ENCODE measurements around the gene MXD3. TPM values are rescaled to one million over a fixed set of nuclear protein-coding genes. Genes with fewer than 3 reads are reported as not detected.

Gene MXD3
- polyA plus RNA-seq, 3 donors = 21.5 to 61.9 (median 25.5) TPM

DNA sequence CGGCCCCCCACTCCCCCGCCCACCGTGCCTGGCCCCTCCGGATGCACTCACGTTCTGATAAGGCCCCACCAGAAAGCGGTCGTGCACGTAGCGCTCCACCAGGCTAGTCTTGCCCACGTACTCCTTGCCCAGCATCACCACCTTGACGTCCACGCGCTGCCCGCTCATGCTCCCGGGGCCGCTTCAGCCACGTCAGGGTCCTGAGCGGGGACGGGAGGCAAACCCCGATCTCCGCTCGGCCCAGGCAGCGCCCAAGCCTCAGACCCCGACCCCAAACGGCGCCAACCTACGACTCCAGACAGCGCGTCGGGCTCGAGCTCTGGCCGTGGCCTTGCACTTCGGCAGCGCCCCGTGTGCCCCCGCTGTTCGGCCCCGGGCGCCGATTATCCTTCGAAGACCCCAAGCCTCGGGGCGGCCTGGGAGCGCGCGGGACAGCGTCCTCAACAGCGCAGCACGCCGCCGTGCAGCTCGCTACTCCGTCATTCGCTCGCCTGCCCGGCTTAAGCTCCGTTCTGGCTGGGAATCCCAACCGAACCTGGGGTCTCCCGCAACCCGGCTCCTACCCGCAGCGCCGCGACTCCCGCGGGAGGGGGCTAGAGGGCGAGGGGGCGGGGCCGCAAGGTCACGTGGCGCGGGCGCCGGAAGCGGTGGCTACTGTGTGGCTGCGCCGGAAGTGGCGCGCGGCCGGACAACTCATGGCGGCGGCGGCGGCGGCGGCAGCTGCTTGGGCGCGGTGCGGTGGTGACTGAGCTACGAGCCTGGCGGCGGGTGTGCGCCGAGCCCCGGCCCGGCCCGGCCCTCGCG, 8.4 kb downstream of the MXD3 start, which contains the start of the genes PRELID1 and RAB24:
TSS of gene PRELID1 (plus strand) at position 679 of the 804 bp plus-strand sequence. CDS start 187 bp downstream, outside the sequence.
TSS of gene RAB24 (minus strand) at position 599 of the 804 bp plus-strand sequence. CDS start at position 168, 431 bp downstream.
- H3K9me3 Mint-ChIP-seq = peaks cover 0 to 3% (median 0%) of the 10 kb centered on the region in 7 donors
- peaks cover 48% of the 10 kb centered on the region for H4K20me1 ChIP-seq (ENCODE audit: insufficient read depth, low read length)
- H3K4me2 ChIP-seq (replicated peaks; ENCODE audit: extremely low read depth, low read length, poor library complexity, severe bottlenecking) = peak within 1 kb of the TSS; percentile 88
- no peaks in the 10 kb centered on the region for H3K27me3 ChIP-seq (ENCODE audit: control insufficient read depth in 2 of 2, insufficient read depth in 2 of 2, low read length in 2 of 2)
- peak; percentile 84 to 92 (median 92) for DNase-seq
- peaks cover 81% of the 10 kb centered on the region for H3K4me1 Mint-ChIP-seq
- intact Hi-C loops (cut with micrococcal nuclease) = loop anchor here (5.0 to 10.0 kb wide), 4 partner anchors 166 to 849 kb away; partner anchors contain the start of genes NHP2 (in 1 of the 2), RNF44 (in 1 of the 2) and TMED9 (in 1 of the 2)
- peak within 1 kb of the TSS; percentile 93 to 96 for H3K4me3 Mint-ChIP-seq
- peaks cover 83 to 94% of the 10 kb centered on the region in 2 donors for H3K4me1 ChIP-seq (ENCODE audit: control insufficient read depth in 1 of 2, insufficient read depth in 2 of 2, low read length in 2 of 2)
- peak within 1 kb of the TSS; percentile 84 for H2AFZ ChIP-seq (ENCODE audit: insufficient read depth, low read depth, low read length, poor library complexity, severe bottlenecking)
- TF ChIP-seq, protein P1, sequence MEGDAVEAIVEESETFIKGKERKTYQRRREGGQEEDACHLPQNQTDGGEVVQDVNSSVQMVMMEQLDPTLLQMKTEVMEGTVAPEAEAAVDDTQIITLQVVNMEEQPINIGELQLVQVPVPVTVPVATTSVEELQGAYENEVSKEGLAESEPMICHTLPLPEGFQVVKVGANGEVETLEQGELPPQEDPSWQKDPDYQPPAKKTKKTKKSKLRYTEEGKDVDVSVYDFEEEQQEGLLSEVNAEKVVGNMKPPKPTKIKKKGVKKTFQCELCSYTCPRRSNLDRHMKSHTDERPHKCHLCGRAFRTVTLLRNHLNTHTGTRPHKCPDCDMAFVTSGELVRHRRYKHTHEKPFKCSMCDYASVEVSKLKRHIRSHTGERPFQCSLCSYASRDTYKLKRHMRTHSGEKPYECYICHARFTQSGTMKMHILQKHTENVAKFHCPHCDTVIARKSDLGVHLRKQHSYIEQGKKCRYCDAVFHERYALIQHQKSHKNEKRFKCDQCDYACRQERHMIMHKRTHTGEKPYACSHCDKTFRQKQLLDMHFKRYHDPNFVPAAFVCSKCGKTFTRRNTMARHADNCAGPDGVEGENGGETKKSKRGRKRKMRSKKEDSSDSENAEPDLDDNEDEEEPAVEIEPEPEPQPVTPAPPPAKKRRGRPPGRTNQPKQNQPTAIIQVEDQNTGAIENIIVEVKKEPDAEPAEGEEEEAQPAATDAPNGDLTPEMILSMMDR (IDR thresholded peaks at IDR 0.05) = peak; percentile 47
- H3K9ac ChIP-seq (ENCODE audit: insufficient read depth, low read length, poor library complexity, severe bottlenecking) = peak within 1 kb of the TSS; percentile 80
- H3K36me3 Mint-ChIP-seq = peaks cover 46 to 62% of the 10 kb centered on the region in 2 donors
- peaks cover 72% of the 10 kb centered on the region for H3K79me2 ChIP-seq (ENCODE audit: insufficient read depth, low read length)
- H3K27me3 Mint-ChIP-seq (ENCODE audit: low read depth in 3 of 3) = peaks cover 0 to 2% (median 0%) of the 10 kb centered on the region in 3 donors
- H3K4me3 ChIP-seq (replicated peaks in 1 of 3; ENCODE audit: low read depth in 2 of 3, low read length in 3 of 3) = peak within 1 kb of the TSS; percentile 91 to 97 (median 96)
- WGBS (ENCODE audit: insufficient coverage) = under 1% methylated on average over 99 of the region's 100 CpGs
- peaks cover 36 to 44% of the 10 kb centered on the region in 2 donors for H3K36me3 ChIP-seq (replicated peaks in 1 of 2; ENCODE audit: control insufficient read depth in 1 of 2, insufficient read depth in 2 of 2, low read length in 2 of 2)
- no peaks in the 10 kb centered on the region for H3K9me3 ChIP-seq (replicated peaks in 1 of 2; ENCODE audit: control insufficient read depth in 1 of 2, insufficient read depth in 1 of 2, low read length in 2 of 2)
- H3K27ac Mint-ChIP-seq = peak within 1 kb of the TSS; percentile 91 to 99 (median 96)
- H3K27ac ChIP-seq (ENCODE audit: low read depth in 1 of 2, low read length in 2 of 2) = peak within 1 kb of the TSS; percentile 79 to 95

DNA sequence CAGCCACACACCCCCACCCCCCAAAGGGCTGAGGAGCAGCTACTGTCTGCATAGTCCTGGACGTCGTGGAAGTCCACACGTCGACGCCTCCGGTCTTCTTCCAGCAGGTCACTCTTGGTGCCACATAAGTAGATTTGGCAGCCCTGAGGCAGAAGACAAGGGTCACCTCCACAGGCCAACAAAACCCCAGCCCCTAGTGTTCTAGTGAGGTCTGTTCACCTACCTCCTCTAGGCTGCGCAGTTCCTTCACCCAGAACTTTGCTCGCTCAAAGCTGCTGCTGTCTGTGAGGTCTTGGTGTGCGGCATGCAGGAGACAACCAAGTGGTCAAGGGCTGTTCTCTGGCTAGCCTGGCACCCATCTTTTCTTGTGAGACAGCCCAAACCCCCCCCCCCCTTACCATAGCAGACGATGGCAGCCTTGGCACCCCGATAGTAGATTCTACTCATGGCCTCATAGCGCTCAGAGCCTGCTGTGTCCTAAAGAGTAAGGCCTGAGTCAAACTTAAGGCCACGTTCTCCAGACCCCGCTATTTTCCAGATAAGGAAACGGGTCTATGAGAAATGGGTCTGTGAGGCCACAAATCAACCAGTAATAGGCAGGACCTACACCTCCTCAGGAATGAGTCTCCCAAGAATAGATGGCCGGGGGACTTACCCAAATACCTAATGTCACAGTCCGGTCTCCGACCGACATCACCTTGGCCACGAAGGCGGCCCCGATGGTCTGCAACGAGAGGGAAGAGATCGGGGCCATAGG, 9.2 kb downstream of the MXD3 start:
- intact Hi-C loops (cut with micrococcal nuclease) = loop anchor here (5.0 to 10.0 kb wide), 4 partner anchors 165 to 850 kb away; partner anchors contain the start of genes NHP2 (in 1 of the 2), RNF44 (in 1 of the 2) and TMED9 (in 1 of the 2)
- Mint-ChIP-seq H3K4me3 (peak overlapping the region; percentile 93 to 96), H3K36me3 (peaks cover 53 to 67% of the 10 kb centered on the region in 2 donors), H3K27ac (peak overlapping the region; percentile 64 to 99 (median 93)), H3K9me3 (peaks cover 0 to 3% (median 0%) of the 10 kb centered on the region in 7 donors), H3K27me3 (ENCODE audit: low read depth in 3 of 3) (peaks cover 0 to 2% (median 0%) of the 10 kb centered on the region in 3 donors), H3K4me1 (peaks cover 83% of the 10 kb centered on the region)
- TF ChIP-seq, protein P1 (IDR thresholded peaks at IDR 0.05) = no peak
- Histone ChIP-seq H3K27me3 (ENCODE audit: control insufficient read depth in 2 of 2, insufficient read depth in 2 of 2, low read length in 2 of 2) (no peaks in the 10 kb centered on the region), H4K20me1 (ENCODE audit: insufficient read depth, low read length) (peaks cover 48% of the 10 kb centered on the region), H3K4me1 (ENCODE audit: control insufficient read depth in 1 of 2, insufficient read depth in 2 of 2, low read length in 2 of 2) (peaks cover 83 to 94% of the 10 kb centered on the region in 2 donors), H3K79me2 (ENCODE audit: insufficient read depth, low read length) (peaks cover 69% of the 10 kb centered on the region), H3K4me3 (replicated peaks in 1 of 3; ENCODE audit: low read depth in 2 of 3, low read length in 3 of 3) (peak overlapping the region; percentile 90 to 97 (median 96)), H3K9me3 (replicated peaks in 1 of 2; ENCODE audit: control insufficient read depth in 1 of 2, insufficient read depth in 1 of 2, low read length in 2 of 2) (no peaks in the 10 kb centered on the region), H3K27ac (ENCODE audit: low read depth in 1 of 2, low read length in 2 of 2) (peak overlapping the region; percentile 74 to 95), H2AFZ (ENCODE audit: insufficient read depth, low read depth, low read length, poor library complexity, severe bottlenecking) (peak overlapping the region; percentile 84), H3K4me2 (replicated peaks; ENCODE audit: extremely low read depth, low read length, poor library complexity, severe bottlenecking) (peak overlapping the region; percentile 88), H3K9ac (ENCODE audit: insufficient read depth, low read length, poor library complexity, severe bottlenecking) (peak overlapping the region; percentile 80), H3K36me3 (replicated peaks in 1 of 2; ENCODE audit: control insufficient read depth in 1 of 2, insufficient read depth in 2 of 2, low read length in 2 of 2) (peaks cover 36 to 47% of the 10 kb centered on the region in 2 donors)
- no peak for DNase-seq
- WGBS (ENCODE audit: insufficient coverage) = 43% methylated on average over 19 of the region's 24 CpGs

Measured in CD14-positive monocyte (primary cell).